Measurements from ENCODE around the gene S1PR1.
"Not testable (repeated sequence)": the region's sequence is repeated elsewhere in the genome, so short reads cannot be mapped to it uniquely, and the experiment has no call there.

S1PR1 gene

DNA sequence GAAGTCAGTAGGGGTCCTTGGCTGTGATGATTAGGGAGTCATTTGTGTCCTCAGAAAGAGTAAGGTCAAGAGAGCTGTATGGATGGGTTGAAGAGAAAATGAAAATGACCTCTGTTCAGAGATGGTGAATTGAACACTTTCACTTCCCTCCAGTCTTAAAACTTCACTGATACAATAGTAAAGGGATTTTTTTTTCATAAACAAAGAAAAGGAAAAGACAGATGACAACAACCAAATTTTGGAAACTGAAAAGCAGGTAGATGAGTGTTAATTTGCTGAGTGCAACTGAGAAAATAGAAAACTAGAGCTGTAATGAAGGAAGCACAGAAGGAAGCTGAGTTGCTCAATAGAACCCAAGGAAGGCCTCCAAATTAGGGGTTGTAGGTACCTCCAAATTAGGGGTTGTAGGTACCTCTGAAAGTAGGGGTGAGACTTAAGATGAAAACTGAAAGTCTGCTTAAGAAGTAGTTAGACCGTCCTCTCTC, 14.8 kb upstream of the S1PR1 start:
- H3K27me3 ChIP-seq (ENCODE audit: control insufficient read depth, insufficient read depth, low read length), result no peaks in the 10 kb centered on the region
- no peak overlapping the region for H3K27ac ChIP-seq (ENCODE audit: low read length)
- no peak overlapping the region for H3K4me3 ChIP-seq (ENCODE audit: low read length)
- H3K4me1 ChIP-seq (ENCODE audit: control insufficient read depth, low read depth, low read length), result no peaks in the 10 kb centered on the region
- no peaks in the 10 kb centered on the region for H3K36me3 ChIP-seq (ENCODE audit: control insufficient read depth, low read depth, low read length)
- no peak overlapping the region for H3K9ac ChIP-seq (ENCODE audit: low read length)
- H3K9me3 ChIP-seq (ENCODE audit: control insufficient read depth, low read depth, low read length), result no peaks in the 10 kb centered on the region

DNA sequence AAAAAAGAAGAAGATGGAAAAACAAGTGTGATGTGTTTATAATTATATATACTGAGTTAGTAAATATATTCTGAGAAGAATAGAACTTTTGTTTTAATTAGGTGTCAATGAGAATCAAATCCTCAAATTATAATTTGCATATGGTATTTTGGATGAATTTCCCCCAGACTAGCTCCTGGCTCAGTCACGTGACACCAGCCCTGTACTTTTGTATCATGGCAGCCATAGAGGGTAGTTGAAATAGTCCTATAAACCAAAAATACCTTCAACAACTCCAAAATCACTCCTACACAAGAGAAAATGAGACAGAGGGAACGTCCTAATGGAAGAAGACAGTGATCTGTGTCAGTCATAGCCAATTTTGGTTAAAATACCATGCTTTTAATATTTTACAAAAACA, 9.0 kb upstream of the S1PR1 start:
- Histone ChIP-seq H3K27me3 (ENCODE audit: control insufficient read depth, insufficient read depth, low read length) (no peaks in the 10 kb centered on the region), H3K36me3 (ENCODE audit: control insufficient read depth, low read depth, low read length) (no peaks in the 10 kb centered on the region), H3K4me3 (ENCODE audit: low read length) (no peak overlapping the region), H3K27ac (ENCODE audit: low read length) (no peak overlapping the region), H3K9me3 (ENCODE audit: control insufficient read depth, low read depth, low read length) (no peaks in the 10 kb centered on the region), H3K9ac (ENCODE audit: low read length) (no peak overlapping the region), H3K4me1 (ENCODE audit: control insufficient read depth, low read depth, low read length) (no peaks in the 10 kb centered on the region)

DNA sequence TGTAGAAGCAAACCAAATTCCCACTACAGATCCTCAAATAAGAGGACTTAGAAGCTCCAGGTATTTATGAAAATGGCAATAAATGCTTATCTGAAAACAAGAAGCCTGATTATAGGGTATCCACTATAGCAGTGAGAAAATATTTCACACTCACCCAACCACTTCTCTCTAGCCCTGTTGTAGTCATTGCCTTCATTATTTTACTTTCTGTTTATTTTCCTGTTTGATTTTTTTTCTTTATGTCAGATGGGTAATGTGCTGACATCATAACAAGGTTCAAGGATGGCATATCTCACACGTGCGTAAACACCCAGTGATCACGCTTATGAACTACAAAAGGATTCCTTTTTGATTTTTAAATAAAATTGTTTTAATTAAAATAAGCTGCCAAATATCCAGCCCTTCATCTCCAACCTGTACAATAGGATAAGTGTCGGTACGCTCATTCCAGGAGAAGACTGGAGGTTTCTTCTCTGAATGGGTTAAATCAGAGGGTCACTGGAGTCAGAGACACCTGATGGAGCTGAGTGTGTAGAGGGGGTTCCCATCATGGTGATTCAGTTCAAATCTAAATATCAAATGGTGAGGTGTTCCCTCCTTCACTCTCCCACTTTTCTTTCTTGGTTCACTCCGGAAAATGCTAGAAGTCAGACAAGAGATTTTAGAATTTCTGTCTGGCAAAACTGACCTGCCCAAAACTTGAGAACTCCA, 8.2 kb upstream of the S1PR1 start:
- H3K4me1 ChIP-seq (ENCODE audit: control insufficient read depth, low read depth, low read length), result no peaks in the 10 kb centered on the region
- no peak overlapping the region for H3K9ac ChIP-seq (ENCODE audit: low read length)
- no peaks in the 10 kb centered on the region for H3K9me3 ChIP-seq (ENCODE audit: control insufficient read depth, low read depth, low read length)
- no peak overlapping the region for H3K4me3 ChIP-seq (ENCODE audit: low read length)
- H3K36me3 ChIP-seq (ENCODE audit: control insufficient read depth, low read depth, low read length), result no peaks in the 10 kb centered on the region
- H3K27ac ChIP-seq (ENCODE audit: low read length), result no peak overlapping the region
- no peaks in the 10 kb centered on the region for H3K27me3 ChIP-seq (ENCODE audit: control insufficient read depth, insufficient read depth, low read length)

DNA sequence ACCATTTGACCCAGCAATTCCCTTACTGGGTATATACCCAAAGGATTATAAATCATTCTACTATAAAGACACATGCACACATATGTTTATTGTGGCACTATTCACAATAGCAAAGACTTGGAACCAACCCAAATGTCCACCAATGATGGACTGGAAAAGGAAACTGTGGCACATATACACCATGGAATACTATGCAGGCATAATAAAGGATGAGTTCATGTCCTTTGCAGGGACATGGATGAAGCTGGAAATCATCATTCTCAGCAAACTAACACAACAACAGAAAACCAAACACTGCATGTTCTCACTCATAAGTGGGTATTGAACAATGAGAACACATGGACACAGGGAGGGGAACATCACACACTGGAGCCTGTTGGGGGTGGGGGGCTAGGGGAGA, 4.6 kb upstream of the S1PR1 start:
- H3K27ac ChIP-seq (ENCODE audit: low read length); H3K36me3 ChIP-seq (ENCODE audit: control insufficient read depth, low read depth, low read length): not testable (repeated sequence)
- peaks cover 10% of the 10 kb centered on the region for H3K4me1 ChIP-seq (ENCODE audit: control insufficient read depth, low read depth, low read length)

DNA sequence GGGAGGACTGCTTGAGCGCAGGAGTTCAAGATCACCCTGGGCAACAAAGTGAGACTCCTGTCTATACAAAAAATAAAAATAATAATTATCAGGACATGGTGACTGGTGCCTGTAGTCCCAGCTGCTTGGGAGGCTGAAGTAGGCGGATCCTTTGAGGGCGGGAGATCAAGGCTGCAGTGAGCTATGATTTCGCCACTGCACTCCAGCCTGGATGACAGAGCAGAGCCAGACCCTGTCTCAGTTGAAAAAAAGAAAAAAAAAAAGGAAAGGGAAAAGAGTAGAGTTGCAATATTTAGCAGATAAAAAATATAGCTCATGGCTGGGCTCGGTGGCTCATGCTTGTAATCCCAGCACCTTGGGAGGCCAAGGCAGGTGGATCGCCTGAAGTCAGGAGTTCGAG, 3.3 kb upstream of the S1PR1 start:
- Histone ChIP-seq H3K36me3 (ENCODE audit: control insufficient read depth, low read depth, low read length) (no peaks in the 10 kb centered on the region), H3K27ac (ENCODE audit: low read length) (no peak overlapping the region), H3K27me3 (ENCODE audit: control insufficient read depth, insufficient read depth, low read length) (peaks cover 39% of the 10 kb centered on the region), H3K4me3 (ENCODE audit: low read length) (no peak overlapping the region), H3K4me1 (ENCODE audit: control insufficient read depth, low read depth, low read length) (peaks cover 15% of the 10 kb centered on the region), H3K9me3 (ENCODE audit: control insufficient read depth, low read depth, low read length) (no peaks in the 10 kb centered on the region), H3K9ac (ENCODE audit: low read length) (no peak overlapping the region)

More for the DNA sequence above, 4.6 kb upstream of the S1PR1 start:
- H3K9ac ChIP-seq (ENCODE audit: low read length); H3K4me3 ChIP-seq (ENCODE audit: low read length); H3K9me3 ChIP-seq (ENCODE audit: control insufficient read depth, low read depth, low read length): not testable (repeated sequence)
- H3K27me3 ChIP-seq (ENCODE audit: control insufficient read depth, insufficient read depth, low read length), result peaks cover 26% of the 10 kb centered on the region

DNA sequence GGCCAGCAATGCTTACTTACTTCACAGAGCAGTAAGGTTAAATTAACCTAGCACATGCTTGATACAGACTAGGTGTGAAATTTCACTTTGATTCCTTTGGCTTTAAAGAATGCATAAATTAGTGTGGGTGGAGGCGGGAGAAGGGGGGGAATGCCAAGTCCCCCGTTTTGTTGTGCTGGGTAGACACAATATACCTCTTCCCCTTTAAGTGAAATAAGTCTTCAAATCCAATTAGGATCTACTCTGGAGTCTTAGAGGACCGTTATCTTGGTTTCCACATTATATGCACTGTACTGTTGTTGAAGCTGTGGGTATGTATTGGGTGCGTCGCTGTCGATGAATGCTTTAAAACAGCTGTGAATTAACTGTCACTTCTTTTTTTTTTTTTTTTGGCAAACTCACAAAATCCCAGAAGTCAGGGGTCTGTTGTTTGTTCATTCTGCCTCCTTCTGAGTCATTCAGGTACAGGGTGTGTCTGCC, 1.6 kb upstream of the S1PR1 start:
- Histone ChIP-seq H3K4me1 (ENCODE audit: control insufficient read depth, low read depth, low read length) (peaks cover 15% of the 10 kb centered on the region), H3K9ac (ENCODE audit: low read length) (no peak overlapping the region), H3K4me3 (ENCODE audit: low read length) (peak overlapping the region; percentile 84), H3K27me3 (ENCODE audit: control insufficient read depth, insufficient read depth, low read length) (peaks cover 40% of the 10 kb centered on the region), H3K27ac (ENCODE audit: low read length) (no peak overlapping the region), H3K9me3 (ENCODE audit: control insufficient read depth, low read depth, low read length) (no peaks in the 10 kb centered on the region), H3K36me3 (ENCODE audit: control insufficient read depth, low read depth, low read length) (no peaks in the 10 kb centered on the region)

DNA sequence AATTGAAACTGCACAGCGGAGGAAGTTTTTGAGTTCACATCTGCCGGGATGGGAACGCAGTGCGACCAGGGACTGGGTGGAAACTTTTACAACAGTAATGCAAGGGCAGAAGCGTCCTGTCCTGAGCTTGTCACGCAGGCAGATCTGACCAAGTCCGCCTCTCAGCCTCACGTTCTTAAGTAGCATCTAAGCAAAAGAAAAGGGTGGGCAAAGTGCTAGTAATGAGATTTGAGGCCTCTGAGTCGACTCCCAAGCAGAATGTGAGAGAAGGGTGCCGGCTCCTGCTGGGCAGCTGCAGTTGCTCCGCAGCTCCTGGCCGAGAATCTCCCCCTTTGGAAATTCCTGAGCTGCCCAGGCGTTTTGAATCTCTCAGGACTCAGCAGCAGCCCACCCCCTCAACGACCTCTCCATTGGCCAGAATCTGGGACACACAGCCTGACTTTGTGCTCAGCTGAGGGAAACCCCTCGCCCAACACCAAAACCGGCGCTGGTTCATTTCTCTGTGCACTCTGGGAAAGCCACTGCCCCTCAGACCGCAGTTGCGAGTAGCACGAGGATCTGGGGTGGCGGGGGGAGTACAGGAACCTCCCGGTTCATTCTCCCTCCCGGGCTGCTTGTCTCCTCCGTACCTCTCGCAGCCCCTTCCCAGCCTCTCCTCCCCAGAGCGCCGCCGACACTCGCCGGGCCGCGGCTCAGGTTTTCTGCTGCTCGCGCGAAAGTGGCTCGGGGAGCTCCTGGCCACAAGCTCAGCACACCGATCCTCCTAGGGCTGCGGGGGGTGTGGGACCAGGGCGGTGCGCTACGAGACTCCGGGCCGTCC, 913 bp upstream of the S1PR1 start:
- Histone ChIP-seq H3K27ac (ENCODE audit: low read length) (no peak overlapping the region), H3K9me3 (ENCODE audit: control insufficient read depth, low read depth, low read length) (no peaks in the 10 kb centered on the region), H3K4me3 (ENCODE audit: low read length) (peak overlapping the region; percentile 84), H3K4me1 (ENCODE audit: control insufficient read depth, low read depth, low read length) (peaks cover 15% of the 10 kb centered on the region), H3K9ac (ENCODE audit: low read length) (peak overlapping the region; percentile 64), H3K36me3 (ENCODE audit: control insufficient read depth, low read depth, low read length) (no peaks in the 10 kb centered on the region), H3K27me3 (ENCODE audit: control insufficient read depth, insufficient read depth, low read length) (peaks cover 40% of the 10 kb centered on the region)

DNA sequence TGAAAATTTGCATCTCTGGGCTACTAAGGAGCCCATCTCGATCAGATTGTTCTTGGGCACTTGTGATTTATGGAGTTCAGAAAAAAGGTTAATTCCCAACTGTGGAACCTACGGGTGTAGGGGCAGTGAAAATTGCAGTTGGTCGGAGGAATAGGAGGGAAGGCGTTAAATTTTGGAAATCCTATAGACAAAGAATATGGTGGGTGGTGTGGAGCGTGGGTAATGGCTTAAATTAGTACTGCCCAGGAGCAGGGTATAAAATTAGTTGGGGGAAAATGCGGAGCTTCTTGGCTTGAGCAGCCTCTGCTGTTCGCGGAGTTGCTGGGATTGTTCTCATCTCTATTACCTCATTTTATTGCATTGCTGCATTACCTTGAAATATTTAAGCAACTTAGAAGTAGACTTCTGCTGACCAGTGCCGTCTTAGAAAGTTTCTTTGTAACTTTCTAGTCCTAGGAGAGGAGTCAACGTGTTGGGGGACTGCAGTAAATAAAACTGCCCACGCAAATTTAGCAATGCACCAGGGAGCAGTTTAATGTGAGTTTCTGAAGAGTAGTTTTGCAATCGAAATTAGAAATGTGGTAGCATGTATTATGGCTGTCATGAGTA, 514 bp downstream of the S1PR1 start:
- peaks cover 15% of the 10 kb centered on the region for H3K4me1 ChIP-seq (ENCODE audit: control insufficient read depth, low read depth, low read length)
- H3K9me3 ChIP-seq (ENCODE audit: control insufficient read depth, low read depth, low read length), result no peaks in the 10 kb centered on the region
- H3K27me3 ChIP-seq (ENCODE audit: control insufficient read depth, insufficient read depth, low read length), result peaks cover 40% of the 10 kb centered on the region
- no peaks in the 10 kb centered on the region for H3K36me3 ChIP-seq (ENCODE audit: control insufficient read depth, low read depth, low read length)
- no peak overlapping the region for H3K27ac ChIP-seq (ENCODE audit: low read length)
- H3K4me3 ChIP-seq (ENCODE audit: low read length), result peak overlapping the region; percentile 84
- peak overlapping the region; percentile 64 for H3K9ac ChIP-seq (ENCODE audit: low read length)

DNA sequence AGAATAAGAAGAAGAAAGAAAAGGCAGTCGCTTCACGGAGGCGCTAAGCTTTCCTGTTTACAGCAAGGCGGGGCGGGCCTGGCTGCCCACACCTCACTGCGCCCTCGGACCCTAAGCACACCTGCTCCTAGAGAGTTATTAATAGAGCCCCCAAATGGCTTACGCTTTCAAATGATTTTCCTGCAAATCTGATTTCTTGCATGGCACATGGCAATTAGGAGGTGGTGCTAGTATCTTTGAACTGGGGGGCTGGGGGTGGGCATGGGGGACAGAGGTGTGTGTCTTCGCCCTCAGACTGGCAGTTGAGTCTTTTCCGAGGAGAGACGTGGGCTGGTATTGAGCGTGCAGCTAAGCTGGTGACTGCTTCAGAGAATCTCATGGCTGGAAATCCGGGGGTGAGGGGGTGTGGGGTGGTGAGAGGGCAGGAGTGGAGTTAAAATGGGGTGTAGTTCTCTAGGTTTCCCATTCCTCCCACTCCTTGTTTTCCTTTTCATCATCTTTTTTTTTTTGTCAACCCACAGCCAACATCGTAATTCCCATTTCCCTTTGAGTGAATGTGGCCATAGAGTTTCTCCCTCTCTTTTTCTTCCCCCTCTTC, 1.3 kb downstream of the S1PR1 start:
- no peak overlapping the region for H3K9ac ChIP-seq (ENCODE audit: low read length)
- H3K36me3 ChIP-seq (ENCODE audit: control insufficient read depth, low read depth, low read length), result no peaks in the 10 kb centered on the region
- H3K27me3 ChIP-seq (ENCODE audit: control insufficient read depth, insufficient read depth, low read length), result peaks cover 40% of the 10 kb centered on the region
- H3K4me3 ChIP-seq (ENCODE audit: low read length), result peak overlapping the region; percentile 50
- no peaks in the 10 kb centered on the region for H3K9me3 ChIP-seq (ENCODE audit: control insufficient read depth, low read depth, low read length)
- no peak overlapping the region for H3K27ac ChIP-seq (ENCODE audit: low read length)
- peaks cover 15% of the 10 kb centered on the region for H3K4me1 ChIP-seq (ENCODE audit: control insufficient read depth, low read depth, low read length)

DNA sequence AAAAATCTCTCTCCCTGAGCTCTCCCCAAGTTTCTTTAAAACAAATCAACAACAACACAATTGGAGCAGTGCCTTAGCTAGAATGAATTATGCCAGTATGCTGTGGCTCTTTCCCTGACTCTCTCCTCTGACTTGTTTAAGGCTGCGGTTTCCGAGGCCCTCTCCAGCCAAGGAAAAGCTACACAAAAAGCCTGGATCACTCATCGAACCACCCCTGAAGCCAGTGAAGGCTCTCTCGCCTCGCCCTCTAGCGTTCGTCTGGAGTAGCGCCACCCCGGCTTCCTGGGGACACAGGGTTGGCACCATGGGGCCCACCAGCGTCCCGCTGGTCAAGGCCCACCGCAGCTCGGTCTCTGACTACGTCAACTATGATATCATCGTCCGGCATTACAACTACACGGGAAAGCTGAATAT, 1.9 kb downstream of the S1PR1 start:
- Histone ChIP-seq H3K9me3 (ENCODE audit: control insufficient read depth, low read depth, low read length) (no peaks in the 10 kb centered on the region), H3K4me3 (ENCODE audit: low read length) (peak overlapping the region; percentile 50), H3K4me1 (ENCODE audit: control insufficient read depth, low read depth, low read length) (peaks cover 15% of the 10 kb centered on the region), H3K9ac (ENCODE audit: low read length) (no peak overlapping the region), H3K27ac (ENCODE audit: low read length) (no peak overlapping the region), H3K36me3 (ENCODE audit: control insufficient read depth, low read depth, low read length) (no peaks in the 10 kb centered on the region), H3K27me3 (ENCODE audit: control insufficient read depth, insufficient read depth, low read length) (peaks cover 40% of the 10 kb centered on the region)

Data from iPS-18a (cell line).